ENCODE data around the gene FTH1.
"Not testable (repeated sequence)": the region's sequence is repeated elsewhere in the genome, so short reads cannot be mapped to it uniquely, and the experiment has no call there.

The FTH1 gene

DNA sequence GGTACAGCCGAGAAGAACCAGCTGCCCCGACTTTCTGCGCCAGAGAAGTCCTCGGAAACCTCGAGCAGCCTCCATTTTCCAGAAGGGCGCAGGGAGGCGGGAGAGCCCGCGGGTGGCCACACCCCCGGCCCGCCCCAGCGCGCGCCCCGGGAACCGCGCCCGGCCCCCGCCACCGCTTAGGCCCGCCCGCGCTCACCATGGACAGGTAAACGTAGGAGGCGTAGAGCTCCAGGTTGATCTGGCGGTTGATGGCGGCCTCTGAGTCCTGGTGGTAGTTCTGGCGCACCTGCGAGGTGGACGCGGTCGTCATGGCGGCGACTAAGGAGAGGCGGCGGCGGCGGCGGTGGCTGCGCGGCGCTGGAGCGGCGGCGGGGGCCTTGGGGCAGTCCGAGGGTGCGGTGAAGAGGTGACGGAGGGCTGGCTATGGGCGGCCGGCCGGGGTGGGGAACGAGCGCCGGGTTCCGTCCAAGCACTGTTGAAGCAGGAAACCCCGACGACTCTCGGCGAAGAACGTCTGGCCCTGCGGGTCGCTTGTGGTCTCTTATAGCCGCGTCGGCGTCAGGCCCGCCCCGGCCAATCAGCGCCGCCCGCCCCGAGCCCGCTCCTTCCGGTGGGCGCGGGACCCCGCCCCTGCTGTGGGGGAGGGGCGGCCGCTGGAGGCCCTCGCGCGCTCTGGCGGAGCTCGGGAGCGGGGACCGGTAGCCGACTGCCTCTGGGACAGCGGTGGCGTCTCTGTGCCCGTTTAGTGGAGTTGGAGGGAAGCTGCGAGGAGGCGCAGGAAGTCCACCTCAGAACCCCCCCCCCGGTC lies at the start of gene FTH1:
Gene FTH1, minus strand, starts transcription at position 519 of the 808 bp plus-strand sequence. Its CDS starts 209 bp downstream, at position 310.
- peak; percentile 70 to 84 (median 76) for DNase-seq (ENCODE audit: low read depth in 3 of 3)

DNA sequence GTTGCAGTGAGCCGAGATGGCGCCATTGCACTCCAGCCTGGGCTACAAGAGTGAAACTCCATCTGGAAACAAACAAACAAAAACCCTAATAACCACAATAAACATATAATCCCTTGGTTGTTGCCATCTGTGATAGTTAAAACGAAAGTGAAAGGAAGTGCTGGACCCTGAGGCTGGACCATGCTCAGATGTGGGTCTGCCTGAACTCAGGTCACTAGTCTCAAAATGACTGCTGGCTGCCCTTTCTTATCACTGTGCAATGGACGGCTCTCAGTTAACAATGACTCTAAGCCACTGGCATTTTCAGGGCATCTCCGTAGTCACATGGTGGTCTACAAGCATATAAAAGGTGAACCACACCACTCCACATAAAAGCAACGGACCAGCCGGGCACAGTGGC lies 48.2 kb upstream of the FTH1 start:
- DNase-seq (ENCODE audit: low read depth in 3 of 3) = no peak

DNA sequence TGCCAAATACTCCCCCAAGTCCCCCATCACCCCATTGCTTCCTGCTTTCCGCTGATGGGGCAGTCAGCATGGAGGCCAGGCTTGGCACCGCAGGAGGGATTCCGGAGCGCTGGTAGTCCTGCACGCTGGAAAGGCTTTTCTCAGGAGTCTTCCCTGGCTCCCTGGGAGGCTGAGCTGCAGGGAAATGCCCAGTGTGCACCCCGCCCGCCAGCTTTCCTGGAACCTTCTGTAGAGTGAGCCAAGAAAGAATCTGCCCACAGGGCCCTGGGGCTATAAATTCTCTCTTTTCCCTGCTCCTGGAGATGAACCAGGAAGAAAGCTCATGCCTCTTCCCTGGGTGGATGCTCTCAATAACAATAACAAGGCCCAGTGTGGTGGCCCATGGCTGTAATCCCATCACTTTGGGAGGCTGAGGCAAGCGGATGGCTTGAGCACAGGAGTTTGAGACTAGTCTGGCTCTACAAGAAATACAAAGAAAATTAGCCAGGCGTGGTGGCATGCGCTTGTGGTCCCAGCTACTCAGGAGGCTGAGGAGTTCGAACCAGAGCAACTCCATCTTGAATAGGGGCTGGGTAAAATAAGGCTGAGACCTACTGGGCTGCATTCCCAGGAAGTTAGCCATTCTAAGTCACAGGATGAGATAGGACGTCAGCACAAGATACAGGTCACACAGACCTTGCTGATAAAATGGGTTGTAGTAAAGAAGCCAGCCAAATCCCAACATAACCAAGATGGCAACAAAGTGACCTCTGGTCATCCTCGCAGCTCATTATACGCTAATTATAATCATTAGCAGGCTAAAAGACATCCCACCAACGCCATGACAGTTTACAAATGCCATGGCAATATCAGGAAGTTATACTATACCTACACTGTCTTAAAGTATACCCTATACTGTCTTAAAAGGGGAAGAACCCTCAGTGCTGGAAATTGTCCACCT lies 46.4 kb upstream of the FTH1 start:
- no peak for DNase-seq (ENCODE audit: low read depth in 3 of 3)

DNA sequence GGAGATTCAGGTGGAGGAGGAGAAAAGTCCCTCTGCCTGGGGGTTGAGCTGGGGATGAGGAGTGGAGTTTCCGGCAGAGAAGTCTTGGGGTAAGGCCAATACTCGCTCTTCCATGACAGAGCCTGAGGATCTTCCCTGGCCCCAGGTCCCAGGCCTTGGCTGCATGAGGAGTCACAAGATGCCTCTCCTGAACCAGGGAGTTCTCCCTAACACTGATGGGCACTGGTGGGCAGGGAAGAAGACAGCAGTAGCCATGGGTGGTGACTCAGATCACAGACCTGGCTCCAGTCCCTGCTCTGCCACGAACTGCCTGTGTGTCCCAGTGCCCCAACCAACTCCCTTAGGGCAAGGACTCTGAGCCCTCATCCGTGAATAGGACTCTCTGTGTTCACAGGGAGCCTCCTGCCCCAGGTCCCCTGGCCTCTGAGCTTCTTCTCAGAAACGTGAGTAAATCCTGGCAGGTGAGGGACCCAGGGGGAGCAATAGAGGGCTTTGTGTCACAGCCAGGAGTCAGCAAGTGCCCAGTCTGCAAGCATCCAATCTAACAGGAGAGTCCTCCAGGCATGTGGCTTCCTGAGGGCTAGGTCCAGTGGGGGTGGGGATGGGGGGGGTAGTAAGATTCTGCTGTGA lies 45.5 kb upstream of the FTH1 start:
- DNase-seq (ENCODE audit: low read depth in 3 of 3) = no peak

DNA sequence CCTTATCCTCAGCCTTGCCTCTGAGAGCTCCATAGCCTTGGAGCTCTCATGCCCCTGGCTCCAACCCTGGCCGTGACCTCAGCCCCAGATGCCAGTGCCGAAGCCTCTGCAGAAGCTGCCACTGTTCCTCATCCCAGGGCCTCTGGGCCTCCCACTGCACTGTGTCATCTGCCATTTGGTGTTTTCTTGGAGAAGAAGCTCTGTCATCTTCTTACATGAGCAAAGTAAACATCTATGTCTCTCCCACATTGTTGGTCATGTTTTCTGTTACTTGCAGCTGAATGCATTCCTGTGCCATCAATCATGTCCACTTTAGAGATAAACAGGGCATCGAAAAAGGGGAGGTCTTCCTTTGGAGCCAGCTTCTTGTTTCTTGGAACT lies 45.0 kb upstream of the FTH1 start:
- no peak for DNase-seq (ENCODE audit: low read depth in 3 of 3)

DNA sequence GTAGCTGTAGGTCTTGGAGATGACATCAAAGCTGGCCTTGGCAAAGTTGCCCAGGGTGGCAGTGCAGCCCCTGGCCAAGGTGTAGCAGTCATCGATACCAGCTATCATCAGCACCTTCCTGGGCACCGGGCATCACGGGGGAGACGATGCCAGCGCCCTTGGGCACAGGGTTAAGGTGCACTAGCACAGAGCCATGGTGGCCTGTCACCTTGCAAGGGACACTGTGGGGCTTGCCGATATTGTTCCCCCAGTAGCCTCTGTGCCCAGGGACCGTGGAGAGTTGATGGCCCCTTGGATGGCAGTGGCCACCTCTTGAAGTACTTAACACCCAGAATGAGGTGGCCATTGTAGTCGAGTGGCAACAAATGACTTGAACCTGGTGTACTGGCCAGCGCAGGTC lies 44.4 kb upstream of the FTH1 start:
- no peak for DNase-seq (ENCODE audit: low read depth in 3 of 3)

DNA sequence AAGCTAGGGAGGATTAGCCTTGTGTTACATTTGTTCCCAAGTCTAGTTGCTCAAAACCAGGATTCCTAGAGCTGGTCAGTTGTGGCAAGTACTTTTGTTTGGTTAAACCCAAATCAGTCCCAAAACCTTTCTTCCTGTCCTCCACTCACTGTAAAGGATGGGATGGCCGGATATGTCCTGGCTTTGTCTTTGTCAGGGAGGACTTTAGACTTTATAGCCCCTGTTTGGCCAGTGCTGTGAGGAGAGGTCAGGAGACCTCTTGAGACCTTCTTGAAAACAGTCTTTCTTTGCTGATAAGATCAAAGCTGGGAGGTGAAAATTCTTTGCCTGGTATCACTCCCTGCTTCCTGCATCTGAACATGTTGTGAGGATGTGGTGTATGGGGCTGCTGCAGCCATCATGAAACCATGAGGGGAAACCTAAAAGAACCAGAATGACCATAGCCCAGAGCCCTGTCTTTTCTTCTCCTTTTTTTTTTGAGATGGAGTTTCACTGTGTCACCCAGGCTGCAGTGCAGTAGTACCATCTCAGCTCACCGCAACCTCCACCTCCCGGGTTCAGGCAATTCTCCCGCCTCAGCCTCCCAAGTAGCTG lies 43.6 kb upstream of the FTH1 start:
- DNase-seq (ENCODE audit: low read depth in 3 of 3) = no peak

DNA sequence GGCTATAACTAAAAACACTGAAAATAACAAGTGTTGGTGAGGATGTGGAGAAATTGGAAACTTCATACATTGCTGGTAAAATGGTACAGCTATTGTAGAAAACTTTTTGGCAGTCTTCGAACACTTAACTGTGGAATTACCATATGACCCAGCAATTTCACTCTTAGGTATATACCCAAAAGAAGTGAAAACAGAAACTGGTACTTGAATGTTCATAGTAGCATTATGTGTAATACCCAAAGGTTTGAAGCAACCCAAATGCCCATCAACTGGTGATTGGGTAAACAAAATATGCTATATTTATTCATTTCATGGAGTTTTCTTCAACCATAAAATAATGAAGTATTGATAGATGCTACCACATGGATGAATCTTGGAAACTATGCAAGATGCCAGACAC lies 40.8 kb upstream of the FTH1 start:
- DNase-seq (ENCODE audit: low read depth in 3 of 3) = no peak

DNA sequence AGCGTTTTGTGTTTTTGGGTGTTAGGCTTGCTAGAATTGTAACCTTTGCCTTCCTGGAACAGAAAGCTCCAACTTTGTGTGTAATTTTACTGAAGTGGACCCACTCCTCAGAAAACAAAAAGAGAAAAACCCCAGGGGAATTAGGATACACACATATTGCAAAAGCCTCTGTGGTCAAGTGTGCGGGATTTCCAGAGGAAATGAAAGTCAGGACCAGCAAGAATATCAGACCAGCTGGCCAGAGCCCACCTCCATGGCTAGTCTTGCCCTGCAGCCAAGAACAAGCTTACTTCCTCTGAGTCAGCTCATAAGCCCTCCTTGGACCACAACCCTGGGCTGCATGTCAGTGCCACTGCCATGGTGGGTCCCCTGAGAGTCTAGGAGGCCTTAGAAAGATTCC lies 37.0 kb upstream of the FTH1 start:
- no peak for DNase-seq (ENCODE audit: low read depth in 3 of 3)

DNA sequence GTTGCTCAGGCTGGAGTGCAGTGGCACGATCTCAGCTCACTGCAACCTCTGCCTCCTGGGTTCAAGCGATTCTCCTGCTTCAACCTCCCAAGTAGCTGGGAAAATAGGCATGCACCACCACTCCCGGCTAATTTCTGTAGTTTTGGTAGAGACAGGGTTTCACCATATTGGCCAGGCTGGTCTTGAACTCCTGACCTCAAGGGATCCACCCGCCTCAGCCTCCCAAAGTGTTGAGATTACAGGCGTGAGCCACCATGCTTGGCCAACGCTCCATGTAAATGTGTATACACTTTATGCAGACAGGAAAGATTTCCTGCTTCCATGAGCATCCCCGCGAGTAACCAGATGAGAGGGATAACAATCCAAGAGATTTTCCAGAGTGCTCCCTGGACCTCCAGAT lies 34.8 kb upstream of the FTH1 start:
- not testable (repeated sequence) for DNase-seq (ENCODE audit: low read depth in 3 of 3)

DNA sequence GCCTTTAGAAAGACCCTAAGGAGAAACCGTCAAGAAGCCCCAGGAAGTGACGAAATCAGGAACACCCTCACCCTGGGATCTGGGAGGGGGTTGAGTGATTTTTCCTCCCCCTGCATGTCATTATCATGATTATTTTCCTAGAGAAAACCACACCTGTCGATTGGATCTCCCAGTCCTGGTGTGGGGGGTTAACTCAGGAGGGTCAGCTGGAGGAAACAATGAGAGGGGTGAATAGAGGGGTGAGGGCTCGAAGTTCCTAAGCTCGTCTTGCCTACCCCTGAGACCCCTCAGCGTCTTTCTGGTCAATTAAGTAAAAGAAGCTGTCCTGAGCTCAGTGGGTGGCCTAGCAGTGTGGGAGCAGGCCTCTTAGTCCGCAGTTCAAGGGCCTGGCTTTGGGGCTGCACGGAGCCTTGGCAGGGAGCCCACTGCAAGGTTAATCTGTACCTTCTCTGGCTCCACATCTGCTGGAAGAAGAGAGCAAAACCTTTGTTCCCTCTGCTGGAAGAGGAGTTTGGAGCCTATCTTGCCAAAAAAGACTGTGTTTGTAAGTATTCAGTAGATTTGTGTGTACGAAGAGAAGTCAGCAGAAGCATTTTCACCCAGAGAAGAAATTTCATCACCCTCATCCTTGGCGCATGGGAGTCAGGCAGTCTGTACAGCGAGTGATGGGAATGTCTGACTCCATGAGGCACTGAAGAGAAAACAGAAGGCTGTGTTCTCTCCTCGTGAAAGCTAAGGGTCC lies 34.2 kb upstream of the FTH1 start:
- no peak for DNase-seq (ENCODE audit: low read depth in 3 of 3)

DNA sequence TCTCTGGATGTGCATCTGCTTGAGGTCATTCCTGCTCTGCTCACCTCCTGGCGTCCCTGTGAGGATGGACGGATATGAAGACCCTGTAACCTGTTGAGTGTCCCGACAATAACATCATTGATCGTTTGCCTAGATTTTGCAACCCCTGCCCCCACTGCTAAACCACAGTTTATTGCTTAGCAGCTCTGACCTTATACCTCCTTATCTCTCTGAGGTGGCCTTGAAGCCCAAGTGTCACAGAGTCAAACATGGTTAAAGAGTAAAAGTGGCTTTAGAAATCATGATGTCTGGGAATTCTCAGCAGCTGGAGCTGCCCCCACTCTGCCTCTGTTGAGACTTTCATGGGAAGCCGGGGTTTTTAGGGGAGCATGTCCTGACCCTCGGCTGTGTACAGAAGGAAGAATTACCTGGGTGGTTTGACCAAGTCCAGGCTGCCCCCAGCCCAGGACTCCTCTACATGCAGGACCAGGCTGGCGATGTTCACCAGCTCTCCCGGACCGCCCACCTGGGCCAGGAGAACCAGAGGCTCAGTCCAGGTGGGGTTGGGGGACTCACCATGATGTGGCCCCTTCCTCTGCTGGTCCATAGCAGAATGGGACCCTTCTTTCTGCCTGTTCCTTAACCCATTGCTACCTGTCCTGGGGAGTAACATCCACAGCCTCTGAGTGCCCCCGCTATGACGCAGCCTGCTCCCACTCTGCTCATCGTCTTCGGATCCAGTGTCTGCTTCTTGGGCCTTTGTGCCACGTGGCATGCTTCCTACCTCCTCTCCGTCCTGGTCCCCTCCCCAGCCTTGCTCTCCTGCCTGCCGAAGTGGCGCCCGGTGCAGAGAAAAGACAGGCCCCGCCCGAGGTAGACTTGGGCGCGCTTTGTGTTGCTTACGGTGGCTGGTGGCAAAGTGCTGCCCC lies 33.4 kb upstream of the FTH1 start:
- DNase-seq (ENCODE audit: low read depth in 3 of 3) = no peak

DNA sequence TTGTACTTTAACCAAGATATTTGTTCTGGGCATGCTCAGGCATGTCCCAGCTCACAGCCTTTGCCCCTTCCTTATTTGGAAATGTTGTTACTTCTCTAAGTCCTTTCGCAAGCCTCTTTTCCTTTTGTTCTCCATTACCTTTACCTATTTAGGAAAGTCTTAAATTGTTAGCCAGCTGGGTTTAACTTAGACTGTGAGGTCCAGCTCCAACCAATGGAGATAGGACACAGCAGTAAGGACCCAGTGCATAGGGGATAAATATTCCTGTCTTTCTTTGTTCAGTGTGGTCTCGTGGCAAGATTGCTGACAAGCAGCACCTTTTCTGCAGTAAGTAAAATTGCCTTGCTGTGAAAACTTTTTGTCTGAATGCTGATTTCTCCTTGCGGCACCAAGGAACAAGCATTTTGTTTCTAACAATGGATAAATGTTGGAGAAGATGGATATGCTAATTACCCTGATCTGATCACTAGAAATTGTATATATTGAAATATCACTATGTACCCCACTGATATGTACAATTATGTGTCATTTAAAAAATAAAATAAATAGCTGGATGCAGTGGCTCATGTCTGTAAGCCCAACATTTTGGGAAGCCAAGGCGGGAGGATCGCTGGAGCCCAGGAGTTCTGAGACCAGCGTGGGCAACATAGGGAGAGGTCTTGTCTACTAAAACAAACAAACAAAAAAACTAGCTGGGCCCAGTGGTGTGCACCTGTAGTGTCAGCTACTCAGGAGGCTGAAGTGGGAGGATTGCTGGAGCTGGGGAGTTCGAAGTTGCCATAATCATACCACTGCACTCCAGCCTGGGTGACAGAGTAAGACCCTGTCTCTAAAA lies 31.9 kb upstream of the FTH1 start:
- no peak for DNase-seq (ENCODE audit: low read depth in 3 of 3)

DNA sequence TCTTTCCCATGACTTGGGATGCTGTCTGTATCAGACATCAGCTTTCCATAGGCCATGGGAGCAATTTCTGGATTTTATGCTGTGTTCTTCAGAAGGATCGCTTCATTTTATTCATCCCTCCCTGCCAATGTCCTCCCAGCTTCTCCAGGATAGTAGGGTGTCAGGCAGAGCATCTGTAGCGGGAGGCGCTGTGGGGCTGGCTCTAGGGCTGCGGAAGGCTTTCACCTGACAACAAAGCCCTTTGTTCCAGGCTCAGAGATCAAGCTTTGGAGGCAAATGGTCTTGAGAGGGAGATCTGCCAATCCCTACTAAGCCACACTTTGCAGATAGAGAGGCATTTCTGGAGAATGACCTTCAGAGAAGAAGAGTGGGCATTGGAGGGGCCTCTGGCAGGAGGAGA lies 29.5 kb upstream of the FTH1 start:
- DNase-seq (ENCODE audit: low read depth in 3 of 3) = no peak

DNA sequence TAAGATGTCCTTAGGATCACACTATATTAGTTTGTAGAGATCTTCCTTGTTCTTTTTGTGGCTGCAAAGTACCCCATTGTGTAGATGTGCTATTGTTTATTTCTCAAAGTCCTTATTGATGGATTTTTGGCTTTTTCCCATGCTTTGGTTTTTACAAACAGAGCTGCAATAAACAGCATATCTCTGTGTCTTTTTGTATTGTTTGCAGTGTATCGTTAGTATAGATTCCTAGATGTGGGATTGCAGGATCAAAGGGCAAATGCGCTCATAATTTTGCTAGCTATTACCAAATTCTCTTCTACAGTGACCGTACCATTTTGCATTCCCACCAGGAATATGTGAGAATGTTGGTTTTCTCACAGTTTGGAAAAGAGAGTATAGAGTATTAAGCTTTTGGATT lies 27.5 kb upstream of the FTH1 start:
- DNase-seq (ENCODE audit: low read depth in 3 of 3) = no peak

DNA sequence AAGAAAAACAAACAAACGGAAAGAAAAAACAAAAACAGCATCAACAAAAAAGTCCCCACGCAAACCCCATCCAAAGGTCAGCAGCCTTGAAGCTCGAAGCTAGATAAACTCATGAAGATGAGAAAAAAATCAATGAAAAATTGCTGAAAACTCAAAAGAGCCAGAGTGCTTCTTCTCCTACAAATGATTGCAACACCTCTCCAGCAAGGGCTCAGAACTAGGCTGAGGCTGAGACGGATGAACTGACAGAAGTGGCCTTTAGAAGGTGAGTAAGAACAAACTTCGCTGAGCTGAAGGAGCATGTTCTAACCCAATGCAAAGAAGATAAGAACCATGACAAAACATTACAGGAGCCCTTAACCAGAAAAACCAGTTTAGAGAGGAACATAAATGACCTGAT lies 18.4 kb upstream of the FTH1 start:
- DNase-seq (ENCODE audit: low read depth in 3 of 3) = no peak

DNA sequence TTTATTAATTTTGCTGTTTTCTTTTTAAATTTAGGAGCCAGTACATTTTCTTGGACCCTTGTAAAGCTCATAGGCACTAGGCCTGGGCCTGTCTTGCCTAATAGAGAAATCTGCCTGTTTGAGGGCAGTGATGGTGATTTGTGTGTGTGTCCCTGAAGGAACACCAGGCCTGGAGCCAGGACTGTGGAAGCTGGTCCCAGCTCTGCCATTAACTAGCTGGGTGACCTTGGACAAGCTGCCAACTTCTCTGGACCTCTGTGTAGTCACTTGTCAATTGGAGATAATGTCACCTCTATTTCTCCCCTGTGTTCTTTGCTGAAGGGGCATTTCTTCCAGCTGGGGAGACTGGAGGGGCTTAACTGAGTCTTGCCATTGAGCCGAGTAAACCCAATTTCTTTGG lies 16.0 kb upstream of the FTH1 start:
- no peak for DNase-seq (ENCODE audit: low read depth in 3 of 3)

DNA sequence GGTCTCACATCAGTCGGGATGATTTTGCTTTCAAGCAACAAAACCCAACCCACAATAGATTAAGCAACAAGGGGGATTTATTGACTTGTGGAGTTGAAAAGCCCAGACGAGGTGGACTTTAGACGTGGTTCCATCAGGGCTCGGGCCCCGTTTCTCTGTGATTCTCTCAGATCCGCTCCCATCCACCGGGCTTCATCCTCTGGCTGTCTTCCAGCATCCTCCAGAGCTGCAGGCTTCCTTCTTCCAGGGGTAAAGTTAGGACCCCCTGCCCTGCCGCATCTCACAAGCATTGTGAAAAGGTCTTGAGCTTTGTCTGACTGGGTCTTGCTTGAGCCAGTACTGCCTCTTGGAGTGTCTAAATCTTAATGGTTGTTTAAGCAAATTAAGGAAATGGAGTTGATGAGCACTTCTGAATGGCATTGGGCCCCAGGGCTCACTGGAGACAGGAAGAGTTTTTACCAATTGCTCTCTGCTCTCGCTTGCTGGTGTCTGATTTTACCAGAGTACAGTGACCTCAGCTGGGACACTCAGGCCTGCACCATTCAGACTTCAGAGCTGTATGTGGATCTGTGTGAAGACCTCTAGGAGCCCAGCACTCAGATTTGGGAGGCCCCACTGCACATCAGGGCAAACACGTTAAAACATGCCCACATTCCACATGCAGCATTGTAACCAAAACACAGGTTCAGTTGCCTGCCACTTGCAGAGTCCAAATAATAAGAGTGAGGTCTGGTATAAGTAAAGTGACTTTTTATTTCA lies 13.5 kb upstream of the FTH1 start:
- DNase-seq (ENCODE audit: low read depth in 3 of 3) = no peak
